Measurements from ENCODE around the gene SLC10A7.

The SLC10A7 gene

DNA sequence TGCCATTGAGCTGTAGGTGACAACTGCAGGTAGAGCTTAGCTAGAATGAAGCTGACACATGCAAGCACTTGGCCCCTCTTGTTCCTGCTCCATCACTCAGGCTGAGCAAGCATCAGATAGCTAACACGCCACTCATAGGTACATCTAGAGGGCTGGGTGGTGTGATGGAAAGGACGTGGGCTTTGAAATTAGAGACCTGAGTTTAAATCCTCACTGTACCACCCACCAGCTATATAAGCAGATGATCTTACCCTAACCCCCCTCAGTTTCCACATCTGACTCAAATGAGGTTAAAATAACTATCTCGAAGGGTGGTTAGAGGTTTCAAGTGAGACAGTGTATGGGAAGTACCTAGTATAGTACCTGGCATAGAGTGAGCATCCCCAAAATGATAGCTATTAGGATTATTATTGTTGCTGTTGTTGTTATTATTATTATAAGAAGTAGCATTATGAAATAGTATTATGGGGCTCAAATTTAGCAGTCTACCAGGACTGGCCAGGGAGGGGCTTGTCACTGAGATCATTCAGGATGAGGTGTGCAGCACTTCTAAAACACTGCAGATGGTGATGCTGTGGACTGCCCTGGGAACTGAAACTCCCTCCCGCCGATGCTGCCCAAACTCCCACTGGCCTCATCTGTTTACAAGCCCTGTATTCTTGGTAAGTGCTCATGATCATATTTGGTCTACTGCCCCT is 248.4 kb downstream of the SLC10A7 start:
- Mint-ChIP-seq H3K4me1 (no peaks in the 10 kb centered on the region), H3K36me3 (ENCODE audit: low read depth) (no peaks in the 10 kb centered on the region), H3K27ac (no peak overlapping the region), H3K9me3 (no peaks in the 10 kb centered on the region), H3K27me3 (ENCODE audit: low read depth) (no peaks in the 10 kb centered on the region), H3K4me3 (no peak overlapping the region)
- TF ChIP-seq, protein P1, sequence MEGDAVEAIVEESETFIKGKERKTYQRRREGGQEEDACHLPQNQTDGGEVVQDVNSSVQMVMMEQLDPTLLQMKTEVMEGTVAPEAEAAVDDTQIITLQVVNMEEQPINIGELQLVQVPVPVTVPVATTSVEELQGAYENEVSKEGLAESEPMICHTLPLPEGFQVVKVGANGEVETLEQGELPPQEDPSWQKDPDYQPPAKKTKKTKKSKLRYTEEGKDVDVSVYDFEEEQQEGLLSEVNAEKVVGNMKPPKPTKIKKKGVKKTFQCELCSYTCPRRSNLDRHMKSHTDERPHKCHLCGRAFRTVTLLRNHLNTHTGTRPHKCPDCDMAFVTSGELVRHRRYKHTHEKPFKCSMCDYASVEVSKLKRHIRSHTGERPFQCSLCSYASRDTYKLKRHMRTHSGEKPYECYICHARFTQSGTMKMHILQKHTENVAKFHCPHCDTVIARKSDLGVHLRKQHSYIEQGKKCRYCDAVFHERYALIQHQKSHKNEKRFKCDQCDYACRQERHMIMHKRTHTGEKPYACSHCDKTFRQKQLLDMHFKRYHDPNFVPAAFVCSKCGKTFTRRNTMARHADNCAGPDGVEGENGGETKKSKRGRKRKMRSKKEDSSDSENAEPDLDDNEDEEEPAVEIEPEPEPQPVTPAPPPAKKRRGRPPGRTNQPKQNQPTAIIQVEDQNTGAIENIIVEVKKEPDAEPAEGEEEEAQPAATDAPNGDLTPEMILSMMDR (IDR thresholded peaks at IDR 0.05; ENCODE audit: unreplicated experiment in 3 of 3) = no peak

DNA sequence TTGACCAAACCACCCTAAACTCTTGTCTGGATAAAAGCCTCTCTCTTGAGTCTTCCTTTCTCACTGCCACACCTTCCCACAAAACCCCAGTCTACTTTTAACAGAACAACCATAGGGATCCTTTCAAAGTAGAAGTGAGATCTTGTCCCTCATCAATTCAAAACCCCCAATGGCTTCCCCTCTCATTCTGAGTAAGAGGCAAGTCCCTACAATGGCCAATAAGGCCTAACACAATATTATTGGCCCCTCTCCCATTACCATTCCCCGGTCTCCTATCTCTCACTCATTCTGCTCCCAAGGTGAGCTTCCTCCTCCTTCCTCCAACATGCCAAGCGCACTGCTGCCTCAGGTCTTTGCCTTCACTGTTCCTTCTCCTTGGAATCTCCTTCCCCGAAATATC is 250.3 kb downstream of the SLC10A7 start:
- H3K9me3 Mint-ChIP-seq = no peaks in the 10 kb centered on the region
- no peaks in the 10 kb centered on the region for H3K4me1 Mint-ChIP-seq
- H3K4me3 Mint-ChIP-seq = no peak overlapping the region
- H3K27me3 Mint-ChIP-seq (ENCODE audit: low read depth) = no peaks in the 10 kb centered on the region
- TF ChIP-seq, protein P1 (IDR thresholded peaks at IDR 0.05; ENCODE audit: unreplicated experiment in 3 of 3) = no peak
- H3K36me3 Mint-ChIP-seq (ENCODE audit: low read depth) = no peaks in the 10 kb centered on the region
- H3K27ac Mint-ChIP-seq = no peak overlapping the region

DNA sequence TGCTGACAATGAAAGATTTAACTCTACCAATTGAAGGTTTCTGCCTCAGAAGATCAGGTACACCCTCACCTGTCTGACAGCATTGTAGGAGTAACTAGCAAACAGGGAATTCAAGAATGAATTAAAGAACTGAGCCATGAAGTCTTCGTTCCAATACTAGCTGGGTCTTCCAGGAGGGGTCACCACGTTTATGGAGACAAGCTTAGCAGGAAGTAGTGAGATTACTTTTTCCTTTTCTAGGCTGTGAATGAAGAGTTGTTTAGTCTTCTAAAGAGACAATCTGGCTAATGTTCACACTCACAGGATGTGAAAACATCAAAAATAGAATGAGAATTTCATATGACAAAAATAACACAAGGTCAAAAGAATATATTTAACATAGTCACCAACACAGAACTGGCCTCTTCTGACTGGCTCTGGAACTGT is 252.5 kb downstream of the SLC10A7 start:
- TF ChIP-seq, protein P1 (IDR thresholded peaks at IDR 0.05; ENCODE audit: unreplicated experiment in 3 of 3) = no peak
- Mint-ChIP-seq H3K4me1 (no peaks in the 10 kb centered on the region), H3K9me3 (no peaks in the 10 kb centered on the region), H3K27ac (no peak overlapping the region), H3K36me3 (ENCODE audit: low read depth) (no peaks in the 10 kb centered on the region), H3K27me3 (ENCODE audit: low read depth) (peaks cover 4% of the 10 kb centered on the region), H3K4me3 (no peak overlapping the region)

DNA sequence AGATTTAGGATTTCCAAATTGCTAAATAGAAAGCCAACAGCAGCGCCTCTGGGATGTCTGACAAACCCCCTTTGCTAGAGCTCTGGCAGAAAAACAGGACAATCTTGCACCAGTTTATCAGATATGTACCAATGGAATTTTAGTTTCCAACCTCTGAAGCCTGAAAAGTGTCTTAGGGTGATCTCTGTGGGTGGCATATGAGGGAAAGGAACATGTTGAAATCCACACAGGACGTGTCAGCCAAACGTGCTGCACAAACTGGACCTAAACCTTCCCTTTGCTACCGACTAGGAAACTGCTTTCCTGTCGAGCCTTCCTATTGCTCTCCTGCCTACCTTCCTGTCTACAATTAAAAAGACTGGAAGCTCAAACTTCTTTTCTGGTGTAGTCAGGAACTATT is 253.9 kb downstream of the SLC10A7 start:
- H3K9me3 Mint-ChIP-seq = no peaks in the 10 kb centered on the region
- TF ChIP-seq, protein P1 (IDR thresholded peaks at IDR 0.05; ENCODE audit: unreplicated experiment in 3 of 3) = no peak
- no peak overlapping the region for H3K27ac Mint-ChIP-seq
- no peak overlapping the region for H3K4me3 Mint-ChIP-seq
- no peaks in the 10 kb centered on the region for H3K4me1 Mint-ChIP-seq
- H3K36me3 Mint-ChIP-seq (ENCODE audit: low read depth) = peaks cover 3% of the 10 kb centered on the region
- peaks cover 4% of the 10 kb centered on the region for H3K27me3 Mint-ChIP-seq (ENCODE audit: low read depth)

DNA sequence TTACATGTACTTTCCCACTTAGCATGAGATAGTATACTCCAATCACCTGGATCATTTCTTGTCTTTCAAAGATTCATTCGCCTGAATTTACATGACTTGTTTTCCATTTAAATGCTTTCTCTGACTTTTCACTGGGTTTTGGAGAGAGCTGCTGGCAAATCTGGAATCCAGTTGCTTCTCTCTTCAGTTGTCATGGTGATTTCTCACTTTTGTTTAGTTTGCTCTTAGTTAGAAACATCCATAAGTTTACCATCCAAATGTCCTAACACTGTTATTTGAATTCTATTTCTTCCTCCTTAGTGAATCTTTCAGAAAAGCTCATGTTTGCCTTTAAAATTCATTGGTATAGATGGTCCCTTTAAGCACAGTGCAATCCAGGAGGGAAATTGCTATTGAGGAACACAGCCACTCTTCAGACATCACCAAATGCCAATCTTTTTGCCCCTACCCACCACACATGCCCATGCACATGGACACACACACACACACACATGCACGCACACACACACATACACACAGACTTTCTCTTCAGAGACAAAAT is 255.7 kb downstream of the SLC10A7 start:
- H3K27ac Mint-ChIP-seq = no peak overlapping the region

More for the DNA sequence above, 255.7 kb downstream of the SLC10A7 start:
- peaks cover 6% of the 10 kb centered on the region for H3K4me1 Mint-ChIP-seq
- TF ChIP-seq, protein P1 (IDR thresholded peaks at IDR 0.05; ENCODE audit: unreplicated experiment in 3 of 3) = no peak
- H3K36me3 Mint-ChIP-seq (ENCODE audit: low read depth) = peaks cover 3% of the 10 kb centered on the region
- no peak overlapping the region for H3K4me3 Mint-ChIP-seq
- H3K27me3 Mint-ChIP-seq (ENCODE audit: low read depth) = peaks cover 4% of the 10 kb centered on the region
- H3K9me3 Mint-ChIP-seq = no peaks in the 10 kb centered on the region

All from nephron (organoid).